Measurements from ENCODE around the gene CDS2. TPM values are rescaled to one million over a fixed set of nuclear protein-coding genes. Genes with fewer than 3 reads are reported as not detected.

Gene CDS2
- total RNA-seq, 1 experiment from 2014 or later, result 37.5 TPM

DNA sequence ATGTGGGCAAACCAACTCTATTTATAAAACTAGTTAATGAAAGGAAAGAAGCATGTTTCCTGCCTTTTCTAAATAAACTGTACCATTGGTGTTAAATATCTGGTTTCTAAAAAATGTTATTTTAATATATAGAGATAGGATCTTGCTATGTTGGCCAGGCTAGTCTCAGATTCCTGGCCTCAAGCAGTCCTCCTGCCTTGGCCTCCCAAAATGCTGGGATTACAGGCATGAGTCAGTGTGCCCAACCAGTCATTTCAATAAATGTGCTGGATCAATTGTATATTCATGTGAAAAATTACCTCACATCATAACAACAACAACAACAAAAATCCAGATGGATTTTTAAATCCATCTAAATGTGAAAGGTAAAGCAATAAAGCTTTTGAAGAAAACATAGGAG, 80.3 kb downstream of the CDS2 start:
- Histone ChIP-seq H3K4me1 (ENCODE audit: control insufficient read depth in 1 of 2, insufficient read depth in 2 of 2, low read length in 2 of 2) (no peaks in the 10 kb centered on the region), H4K20me1 (ENCODE audit: insufficient read depth) (no peaks in the 10 kb centered on the region), H3K27ac (ENCODE audit: low read depth, low read length) (no peak overlapping the region), H3K79me2 (ENCODE audit: insufficient read depth, low read length) (no peaks in the 10 kb centered on the region), H3K9me3 (ENCODE audit: control insufficient read depth in 1 of 2, insufficient read depth in 1 of 2, low read depth in 1 of 2, low read length in 2 of 2) (no peaks in the 10 kb centered on the region), H3K9ac (ENCODE audit: low read length) (no peak overlapping the region), H3K4me2 (ENCODE audit: low read length) (no peak overlapping the region), H3K9me2 (ENCODE audit: insufficient read depth) (no peaks in the 10 kb centered on the region), H3K36me3 (ENCODE audit: control insufficient read depth in 1 of 2, insufficient read depth in 2 of 2, low read length in 2 of 2) (no peaks in the 10 kb centered on the region), H2AFZ (ENCODE audit: low read depth, low read length, poor library complexity, severe bottlenecking) (no peak overlapping the region), H3K27me3 (ENCODE audit: insufficient read depth, low read length) (no peaks in the 10 kb centered on the region), H3K4me3 (replicated peaks in 1 of 2; ENCODE audit: low read depth in 1 of 2, low read length in 2 of 2) (no peak overlapping the region)
- POLR2A ChIA-PET, result no interaction called here
- DNase-seq (ENCODE audit: low read depth, low spot score) (no peak), ATAC-seq (no peak)
- no TSS peak for BruUV-seq (replicated peaks)
- intact Hi-C loops (cut with micrococcal nuclease), result no loop called here
- TF ChIP-seq, protein P1, sequence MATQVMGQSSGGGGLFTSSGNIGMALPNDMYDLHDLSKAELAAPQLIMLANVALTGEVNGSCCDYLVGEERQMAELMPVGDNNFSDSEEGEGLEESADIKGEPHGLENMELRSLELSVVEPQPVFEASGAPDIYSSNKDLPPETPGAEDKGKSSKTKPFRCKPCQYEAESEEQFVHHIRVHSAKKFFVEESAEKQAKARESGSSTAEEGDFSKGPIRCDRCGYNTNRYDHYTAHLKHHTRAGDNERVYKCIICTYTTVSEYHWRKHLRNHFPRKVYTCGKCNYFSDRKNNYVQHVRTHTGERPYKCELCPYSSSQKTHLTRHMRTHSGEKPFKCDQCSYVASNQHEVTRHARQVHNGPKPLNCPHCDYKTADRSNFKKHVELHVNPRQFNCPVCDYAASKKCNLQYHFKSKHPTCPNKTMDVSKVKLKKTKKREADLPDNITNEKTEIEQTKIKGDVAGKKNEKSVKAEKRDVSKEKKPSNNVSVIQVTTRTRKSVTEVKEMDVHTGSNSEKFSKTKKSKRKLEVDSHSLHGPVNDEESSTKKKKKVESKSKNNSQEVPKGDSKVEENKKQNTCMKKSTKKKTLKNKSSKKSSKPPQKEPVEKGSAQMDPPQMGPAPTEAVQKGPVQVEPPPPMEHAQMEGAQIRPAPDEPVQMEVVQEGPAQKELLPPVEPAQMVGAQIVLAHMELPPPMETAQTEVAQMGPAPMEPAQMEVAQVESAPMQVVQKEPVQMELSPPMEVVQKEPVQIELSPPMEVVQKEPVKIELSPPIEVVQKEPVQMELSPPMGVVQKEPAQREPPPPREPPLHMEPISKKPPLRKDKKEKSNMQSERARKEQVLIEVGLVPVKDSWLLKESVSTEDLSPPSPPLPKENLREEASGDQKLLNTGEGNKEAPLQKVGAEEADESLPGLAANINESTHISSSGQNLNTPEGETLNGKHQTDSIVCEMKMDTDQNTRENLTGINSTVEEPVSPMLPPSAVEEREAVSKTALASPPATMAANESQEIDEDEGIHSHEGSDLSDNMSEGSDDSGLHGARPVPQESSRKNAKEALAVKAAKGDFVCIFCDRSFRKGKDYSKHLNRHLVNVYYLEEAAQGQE (IDR thresholded peaks at IDR 0.05; ENCODE audit: low read depth), result no peak
- no peak for TF ChIP-seq JUND (IDR thresholded peaks at IDR 0.05)
- TF ChIP-seq EGR1 (IDR thresholded peaks at IDR 0.05; ENCODE audit: low read depth), result no peak
- TF ChIP-seq CBX3 (IDR thresholded peaks at IDR 0.05; ENCODE audit: low read depth), result no peak
- no peak for TF ChIP-seq SRF (IDR thresholded peaks at IDR 0.05; ENCODE audit: low read depth)
- TF ChIP-seq, protein P2, sequence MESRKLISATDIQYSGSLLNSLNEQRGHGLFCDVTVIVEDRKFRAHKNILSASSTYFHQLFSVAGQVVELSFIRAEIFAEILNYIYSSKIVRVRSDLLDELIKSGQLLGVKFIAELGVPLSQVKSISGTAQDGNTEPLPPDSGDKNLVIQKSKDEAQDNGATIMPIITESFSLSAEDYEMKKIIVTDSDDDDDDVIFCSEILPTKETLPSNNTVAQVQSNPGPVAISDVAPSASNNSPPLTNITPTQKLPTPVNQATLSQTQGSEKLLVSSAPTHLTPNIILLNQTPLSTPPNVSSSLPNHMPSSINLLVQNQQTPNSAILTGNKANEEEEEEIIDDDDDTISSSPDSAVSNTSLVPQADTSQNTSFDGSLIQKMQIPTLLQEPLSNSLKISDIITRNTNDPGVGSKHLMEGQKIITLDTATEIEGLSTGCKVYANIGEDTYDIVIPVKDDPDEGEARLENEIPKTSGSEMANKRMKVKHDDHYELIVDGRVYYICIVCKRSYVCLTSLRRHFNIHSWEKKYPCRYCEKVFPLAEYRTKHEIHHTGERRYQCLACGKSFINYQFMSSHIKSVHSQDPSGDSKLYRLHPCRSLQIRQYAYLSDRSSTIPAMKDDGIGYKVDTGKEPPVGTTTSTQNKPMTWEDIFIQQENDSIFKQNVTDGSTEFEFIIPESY (IDR thresholded peaks at IDR 0.05; ENCODE audit: extremely low read depth, insufficient replicate concordance, low read length), result no peak
- no peak for TF ChIP-seq POLR2AphosphoS5 (IDR thresholded peaks at IDR 0.05; ENCODE audit: low read depth, low read length)
- TF ChIP-seq, protein P3, sequence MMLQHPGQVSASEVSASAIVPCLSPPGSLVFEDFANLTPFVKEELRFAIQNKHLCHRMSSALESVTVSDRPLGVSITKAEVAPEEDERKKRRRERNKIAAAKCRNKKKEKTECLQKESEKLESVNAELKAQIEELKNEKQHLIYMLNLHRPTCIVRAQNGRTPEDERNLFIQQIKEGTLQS (IDR thresholded peaks at IDR 0.05), result no peak
- no peak for TF ChIP-seq ELF1 (IDR thresholded peaks at IDR 0.05; ENCODE audit: borderline replicate concordance, low read depth)
- TF ChIP-seq EZH2phosphoT487 (IDR thresholded peaks at IDR 0.05; ENCODE audit: borderline replicate concordance), result no peak
- TF ChIP-seq RAD21 (IDR thresholded peaks at IDR 0.05; ENCODE audit: low read depth), result no peak
- no peak for TF ChIP-seq SP1 (IDR thresholded peaks at IDR 0.05; ENCODE audit: low read depth)
- TF ChIP-seq POLR2A (IDR thresholded peaks at IDR 0.05; ENCODE audit: borderline replicate concordance, extremely low read depth, insufficient read depth, insufficient read length), result no peak
- TF ChIP-seq, protein P4, sequence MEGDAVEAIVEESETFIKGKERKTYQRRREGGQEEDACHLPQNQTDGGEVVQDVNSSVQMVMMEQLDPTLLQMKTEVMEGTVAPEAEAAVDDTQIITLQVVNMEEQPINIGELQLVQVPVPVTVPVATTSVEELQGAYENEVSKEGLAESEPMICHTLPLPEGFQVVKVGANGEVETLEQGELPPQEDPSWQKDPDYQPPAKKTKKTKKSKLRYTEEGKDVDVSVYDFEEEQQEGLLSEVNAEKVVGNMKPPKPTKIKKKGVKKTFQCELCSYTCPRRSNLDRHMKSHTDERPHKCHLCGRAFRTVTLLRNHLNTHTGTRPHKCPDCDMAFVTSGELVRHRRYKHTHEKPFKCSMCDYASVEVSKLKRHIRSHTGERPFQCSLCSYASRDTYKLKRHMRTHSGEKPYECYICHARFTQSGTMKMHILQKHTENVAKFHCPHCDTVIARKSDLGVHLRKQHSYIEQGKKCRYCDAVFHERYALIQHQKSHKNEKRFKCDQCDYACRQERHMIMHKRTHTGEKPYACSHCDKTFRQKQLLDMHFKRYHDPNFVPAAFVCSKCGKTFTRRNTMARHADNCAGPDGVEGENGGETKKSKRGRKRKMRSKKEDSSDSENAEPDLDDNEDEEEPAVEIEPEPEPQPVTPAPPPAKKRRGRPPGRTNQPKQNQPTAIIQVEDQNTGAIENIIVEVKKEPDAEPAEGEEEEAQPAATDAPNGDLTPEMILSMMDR (IDR thresholded peaks at IDR 0.05 in 2 of 3, conservative IDR thresholded peaks at IDR 0.05 in 1 of 3; ENCODE audit: borderline replicate concordance in 1 of 3, insufficient read depth in 1 of 3, low read depth in 2 of 3, low read length in 2 of 3), result no peak
- no peak for TF ChIP-seq TCF7L2 (IDR thresholded peaks at IDR 0.05; ENCODE audit: borderline replicate concordance, extremely low read depth, insufficient read depth, insufficient read length)
- no peak for TF ChIP-seq FOSL1 (IDR thresholded peaks at IDR 0.05; ENCODE audit: low read depth)
- no peak for TF ChIP-seq CEBPB (IDR thresholded peaks at IDR 0.05; ENCODE audit: low read depth)
- CTCF ChIA-PET, result interaction anchor here (1.1 to 3.3 kb wide), 3 partner anchors 16 to 241 kb away, joined by 4 to 35 read pairs (median 9); no protein-coding TSS in a partner anchor
- RAD21 ChIA-PET (ENCODE audit: low non-redundant PET in 1 of 2, low total read pairs in 2 of 2, uncharacterized antibody in 2 of 2, unreplicated experiment in 2 of 2), result no interaction called here
